Measurements from ENCODE around the gene JAG2.

Gene JAG2

GRCh38 chr14:105203057-105203531, 34.5 kb upstream of the JAG2 start:
- DNase-seq, result no peak

- no peak for DNase-seq
Measured at GRCh38 chr14:105201925-105202513, 33.4 kb upstream of the JAG2 start.

GRCh38 chr14:105201156-105201924, 32.8 kb upstream of the JAG2 start:
- DNase-seq, result no peak

- DNase-seq, result no peak
Measured at GRCh38 chr14:105200641-105201040, 32.1 kb upstream of the JAG2 start.

GRCh38 chr14:105200074-105200473, 31.5 kb upstream of the JAG2 start:
- no peak for DNase-seq

GRCh38 chr14:105199093-105199492, 30.5 kb upstream of the JAG2 start:
- no peak for DNase-seq

GRCh38 chr14:105198588-105198987, 30.0 kb upstream of the JAG2 start:
- DNase-seq, result no peak

- DNase-seq, result no peak
Measured at GRCh38 chr14:105197211-105197641, 28.6 kb upstream of the JAG2 start.

GRCh38 chr14:105196265-105196960, 27.8 kb upstream of the JAG2 start:
- no peak for DNase-seq

GRCh38 chr14:105195522-105196264, 27.1 kb upstream of the JAG2 start:
- DNase-seq, result no peak

GRCh38 chr14:105195051-105195450, 26.5 kb upstream of the JAG2 start:
- no peak for DNase-seq

GRCh38 chr14:105193916-105194782, 25.6 kb upstream of the JAG2 start:
- no peak for DNase-seq

GRCh38 chr14:105192866-105193731, 24.5 kb upstream of the JAG2 start:
- DNase-seq, result no peak

- DNase-seq, result no peak
Measured at GRCh38 chr14:105187935-105188524, 19.5 kb upstream of the JAG2 start.

GRCh38 chr14:105187116-105187515, 18.5 kb upstream of the JAG2 start:
- no peak for DNase-seq

GRCh38 chr14:105185973-105186372, 17.4 kb upstream of the JAG2 start:
- no peak for DNase-seq

GRCh38 chr14:105185001-105185400, 16.4 kb upstream of the JAG2 start:
- no peak for DNase-seq

GRCh38 chr14:105184461-105184860, 15.9 kb upstream of the JAG2 start:
- DNase-seq, result no peak

GRCh38 chr14:105182296-105183020, 13.9 kb upstream of the JAG2 start:
- no peak for DNase-seq
